GM20000 (cell line): ENCODE results near the gene KCNC1.

ENCODE experiments used
- DNase-seq: peaks from one replicate; pipeline ENCODE4 v3.0.0; 2012; ENCODE audit warnings: low spot score
- CTCF ChIP-seq: IDR thresholded peaks from 2 replicates; pipeline ENCODE4 v1.5.1; 2012; ENCODE audit warnings: mild to moderate bottlenecking, control low read depth; ENCODE audit errors: extremely low read depth, missing control alignments

The KCNC1 gene

DNA sequence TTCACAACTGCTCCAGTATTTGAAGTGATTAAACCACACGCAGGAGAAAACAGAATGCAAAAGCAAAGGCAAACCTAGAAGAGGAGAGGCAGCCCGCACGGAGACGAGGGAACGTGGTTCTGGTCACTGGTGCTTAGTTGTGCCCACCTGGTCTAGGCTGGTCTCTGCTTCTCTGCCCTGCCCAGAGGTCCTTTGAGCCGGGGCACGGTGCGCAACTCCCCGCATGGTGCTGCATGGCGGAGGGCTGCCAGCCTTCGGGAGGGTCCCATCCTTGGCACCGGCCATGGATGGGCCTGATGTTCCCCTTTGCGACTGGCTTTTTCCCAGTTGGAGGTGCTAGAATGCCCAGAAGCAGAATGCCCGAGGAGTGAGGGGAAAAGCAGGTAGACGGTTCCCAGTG, 46.1 kb downstream of the KCNC1 start:
- no peak for DNase-seq
- no peak for TF ChIP-seq CTCF

DNA sequence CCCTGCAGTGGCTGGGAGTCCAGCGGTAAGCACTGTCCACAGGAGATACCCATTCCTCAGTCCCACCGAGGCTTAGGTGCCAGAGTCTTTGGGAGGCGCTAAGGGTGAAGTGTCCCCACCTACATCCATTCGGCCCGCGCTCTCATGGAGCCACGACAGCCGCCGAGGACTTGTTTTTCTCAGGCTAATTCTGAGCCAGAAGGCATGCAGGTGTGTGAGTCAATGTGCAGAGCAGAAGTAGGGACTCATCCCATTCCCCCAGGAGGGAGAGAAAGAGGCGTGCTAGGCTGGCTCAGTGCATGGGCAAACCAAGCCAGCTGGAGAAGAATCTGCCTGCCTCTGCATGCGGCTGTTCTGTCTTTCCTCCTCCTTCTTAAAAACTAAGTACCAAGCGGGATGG, 46.6 kb downstream of the KCNC1 start:
- TF ChIP-seq CTCF: no peak
- no peak for DNase-seq

DNA sequence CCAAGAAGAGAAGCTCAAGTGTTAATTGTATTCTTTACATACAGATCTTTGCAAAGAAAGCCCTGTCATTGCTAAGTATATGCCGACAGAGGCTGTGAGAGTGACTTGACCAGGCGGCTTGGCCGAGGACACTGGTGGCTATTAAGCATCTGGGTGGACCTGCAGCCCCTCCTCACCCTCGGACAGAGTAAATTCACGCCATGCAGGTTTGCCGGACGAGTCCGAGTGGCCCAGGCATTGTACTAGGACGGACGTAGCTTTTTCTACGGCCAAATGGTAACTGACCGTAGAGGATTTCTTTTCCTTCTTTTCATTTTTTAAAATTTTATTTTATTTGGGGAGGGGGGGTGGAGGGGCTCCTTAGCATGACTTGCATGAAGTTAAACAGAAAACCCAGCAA, 47.0 kb downstream of the KCNC1 start:
- no peak for DNase-seq
- no peak for TF ChIP-seq CTCF

GRCh38 chr11:17782145-17782544, 47.6 kb downstream of the KCNC1 start:
- TF ChIP-seq CTCF: no peak

DNA sequence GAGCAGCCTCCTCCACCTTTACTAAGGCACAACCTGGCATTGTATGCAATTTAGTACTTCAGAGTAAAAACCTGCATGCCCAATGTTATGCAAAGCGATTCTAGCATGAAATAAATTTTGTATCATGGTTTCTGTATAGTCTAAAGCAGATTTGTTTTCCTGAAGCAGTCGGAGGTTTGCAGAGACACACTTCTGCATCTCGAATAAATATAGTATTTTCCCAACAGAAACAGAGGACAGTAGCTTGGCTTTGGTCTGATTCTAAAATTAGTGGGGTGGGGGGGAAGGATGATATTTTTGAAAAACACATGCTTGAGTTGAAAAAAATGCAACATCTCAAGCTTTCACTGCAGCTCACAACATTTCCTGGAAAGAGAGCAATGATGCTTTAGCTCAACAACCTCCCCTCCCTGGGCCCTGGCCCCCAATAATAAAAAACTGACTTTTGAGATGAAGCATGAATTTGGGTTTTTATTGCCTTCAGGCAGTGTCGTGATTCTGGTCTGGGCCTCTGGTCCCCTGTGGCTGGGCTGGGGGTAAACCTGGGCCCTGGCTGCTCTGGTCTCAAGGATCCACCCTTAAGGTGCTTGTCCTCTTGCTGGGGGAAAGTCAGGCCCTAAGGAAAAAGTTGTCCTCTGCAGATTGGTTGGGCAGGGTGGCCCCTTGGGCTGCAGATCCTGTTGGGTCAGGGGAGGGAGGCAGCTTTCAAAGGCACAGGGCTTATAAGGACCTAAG, 48.2 kb downstream of the KCNC1 start:
- no peak for TF ChIP-seq CTCF
- no peak for DNase-seq

More at GRCh38 chr11:17782145-17782544, 47.6 kb downstream of the KCNC1 start:
- no peak for DNase-seq

- TF ChIP-seq CTCF: no peak
- DNase-seq: no peak
Measured at GRCh38 chr11:17783878-17784277, 49.3 kb downstream of the KCNC1 start.

- no peak for DNase-seq
- TF ChIP-seq CTCF: no peak
Measured at GRCh38 chr11:17786824-17787525, 52.4 kb downstream of the KCNC1 start.
